HG03354 (cell line): Measurements from ENCODE around the gene EYA4.
"Not testable (repeated sequence)": the region's sequence is repeated elsewhere in the genome, so short reads cannot be mapped to it uniquely, and the experiment has no call there.

ENCODE experiments used
- ATAC-seq: cut with Tn5 transposase; IDR thresholded peaks from one replicate; pipeline ENCODE4 v1.9.1; 2021; ENCODE audit warnings: mild to moderate bottlenecking; ENCODE audit not compliant: unreplicated experiment, poor library complexity, severe bottlenecking

Gene EYA4

GRCh38 chr6:133388731-133389130 is 147.6 kb downstream of the EYA4 start:
- no peak for ATAC-seq

- ATAC-seq: no peak
Measured at GRCh38 chr6:133390168-133390567, 149.0 kb downstream of the EYA4 start.

- no peak for ATAC-seq
Measured at GRCh38 chr6:133392015-133392414, 150.9 kb downstream of the EYA4 start.

- ATAC-seq: no peak
Measured at GRCh38 chr6:133392641-133393040, 151.5 kb downstream of the EYA4 start.

- no peak for ATAC-seq
Measured at GRCh38 chr6:133393891-133394290, 152.7 kb downstream of the EYA4 start.

GRCh38 chr6:133394630-133395029 is 153.5 kb downstream of the EYA4 start:
- no peak for ATAC-seq

GRCh38 chr6:133396233-133396983 is 155.3 kb downstream of the EYA4 start:
- no peak for ATAC-seq

GRCh38 chr6:133396984-133397348 is 155.8 kb downstream of the EYA4 start:
- no peak for ATAC-seq

- not testable (repeated sequence) for ATAC-seq
Measured at GRCh38 chr6:133397601-133398000, 156.4 kb downstream of the EYA4 start.

- ATAC-seq: no peak
Measured at GRCh38 chr6:133399426-133399825, 158.3 kb downstream of the EYA4 start.

GRCh38 chr6:133404151-133404550 is 163.0 kb downstream of the EYA4 start:
- no peak for ATAC-seq

- ATAC-seq: no peak
Measured at GRCh38 chr6:133404728-133405127, 163.6 kb downstream of the EYA4 start.

- ATAC-seq: no peak
Measured at GRCh38 chr6:133407320-133408100, 166.4 kb downstream of the EYA4 start.

- ATAC-seq: no peak
Measured at GRCh38 chr6:133408132-133408531, 167.0 kb downstream of the EYA4 start.

GRCh38 chr6:133408543-133408942 is 167.4 kb downstream of the EYA4 start:
- ATAC-seq: no peak

- ATAC-seq: no peak
Measured at GRCh38 chr6:133410638-133411435, 169.7 kb downstream of the EYA4 start.

GRCh38 chr6:133411757-133412156 is 170.6 kb downstream of the EYA4 start:
- no peak for ATAC-seq

GRCh38 chr6:133415262-133415661 is 174.1 kb downstream of the EYA4 start:
- no peak for ATAC-seq

GRCh38 chr6:133418108-133418507 is 177.0 kb downstream of the EYA4 start:
- ATAC-seq: no peak

- no peak for ATAC-seq
Measured at GRCh38 chr6:133423242-133423641, 182.1 kb downstream of the EYA4 start.
